Epithelial cell of esophagus (primary cell): ENCODE measurements around the gene HK1.

ENCODE experiments used
- DNase-seq: peaks from one replicate; pipeline ENCODE4 v3.0.0; 2010; ENCODE audit warnings: low read depth
- H3K4me3 ChIP-seq: 2 replicates; pipeline ENCODE4 v1.5.1; 2011; ENCODE audit warnings: mild to moderate bottlenecking, low read length, control low read depth
- CTCF ChIP-seq: IDR thresholded peaks from 2 replicates; pipeline ENCODE4 v1.5.1; 2011; ENCODE audit warnings: low read depth, mild to moderate bottlenecking, low read length, control low read depth, inconsistent platforms; ENCODE audit not compliant: insufficient read depth; ENCODE audit errors: missing control alignments

Gene HK1

DNA sequence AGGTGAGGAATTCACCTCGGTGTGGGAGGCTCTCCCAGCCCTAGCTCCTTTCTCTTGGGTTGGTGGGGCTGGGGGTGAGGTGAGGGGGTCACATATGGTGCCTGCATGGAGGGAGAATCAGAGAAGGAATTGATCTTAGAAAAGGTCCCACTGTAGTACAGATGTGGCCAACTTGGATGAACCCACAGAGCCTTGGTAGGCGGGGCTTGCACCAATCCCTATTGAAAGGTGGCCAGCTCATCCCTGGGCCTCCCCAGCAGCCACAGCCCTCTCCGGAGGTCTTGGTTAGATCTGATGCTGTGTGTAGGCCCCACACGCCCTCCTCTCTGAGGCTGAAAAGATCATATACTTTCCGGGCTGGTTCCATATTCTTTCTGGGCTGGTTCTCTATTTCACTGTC lies 39.2 kb upstream of the HK1 start:
- TF ChIP-seq CTCF: no peak
- H3K4me3 ChIP-seq: no peak overlapping the region
- DNase-seq: no peak

DNA sequence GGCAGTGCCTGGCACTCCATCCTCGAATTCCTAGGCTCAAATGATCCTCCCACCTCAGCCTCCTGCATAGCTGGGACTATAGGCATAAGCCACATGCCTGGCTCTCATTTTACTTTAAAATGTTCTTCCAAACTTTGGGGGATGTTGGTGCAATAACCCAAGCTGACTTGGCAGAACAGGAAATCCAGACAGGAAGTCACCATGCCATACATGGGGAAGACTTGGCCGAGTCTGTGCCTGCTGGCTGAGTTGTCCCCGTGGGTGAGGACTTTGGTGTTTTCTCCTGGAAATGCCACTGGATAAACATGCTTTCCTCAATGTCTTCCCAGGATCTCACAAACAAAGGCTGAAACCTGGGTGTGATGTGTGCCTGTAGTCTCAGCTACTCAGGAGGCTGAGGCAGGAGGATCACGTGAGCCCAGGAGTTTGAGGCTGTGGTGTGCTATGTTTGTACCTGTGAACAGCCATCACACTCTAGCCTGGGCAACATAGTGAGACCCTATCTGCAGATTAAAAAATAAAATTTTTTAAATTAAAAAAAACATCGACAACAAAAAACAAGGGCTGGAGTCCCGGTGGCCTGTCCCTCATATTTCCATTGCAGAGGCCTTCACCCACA lies 38.4 kb upstream of the HK1 start:
- TF ChIP-seq CTCF: no peak
- H3K4me3 ChIP-seq: no peak overlapping the region
- no peak for DNase-seq

- TF ChIP-seq CTCF: no peak
- DNase-seq: no peak
- H3K4me3 ChIP-seq: no peak overlapping the region
These were observed 37.8 kb upstream of the HK1 start for GRCh38 chr10:69240455-69240854.

- no peak for DNase-seq
- no peak for TF ChIP-seq CTCF
- no peak overlapping the region for H3K4me3 ChIP-seq
These were observed 36.7 kb upstream of the HK1 start for GRCh38 chr10:69241575-69241974.

DNA sequence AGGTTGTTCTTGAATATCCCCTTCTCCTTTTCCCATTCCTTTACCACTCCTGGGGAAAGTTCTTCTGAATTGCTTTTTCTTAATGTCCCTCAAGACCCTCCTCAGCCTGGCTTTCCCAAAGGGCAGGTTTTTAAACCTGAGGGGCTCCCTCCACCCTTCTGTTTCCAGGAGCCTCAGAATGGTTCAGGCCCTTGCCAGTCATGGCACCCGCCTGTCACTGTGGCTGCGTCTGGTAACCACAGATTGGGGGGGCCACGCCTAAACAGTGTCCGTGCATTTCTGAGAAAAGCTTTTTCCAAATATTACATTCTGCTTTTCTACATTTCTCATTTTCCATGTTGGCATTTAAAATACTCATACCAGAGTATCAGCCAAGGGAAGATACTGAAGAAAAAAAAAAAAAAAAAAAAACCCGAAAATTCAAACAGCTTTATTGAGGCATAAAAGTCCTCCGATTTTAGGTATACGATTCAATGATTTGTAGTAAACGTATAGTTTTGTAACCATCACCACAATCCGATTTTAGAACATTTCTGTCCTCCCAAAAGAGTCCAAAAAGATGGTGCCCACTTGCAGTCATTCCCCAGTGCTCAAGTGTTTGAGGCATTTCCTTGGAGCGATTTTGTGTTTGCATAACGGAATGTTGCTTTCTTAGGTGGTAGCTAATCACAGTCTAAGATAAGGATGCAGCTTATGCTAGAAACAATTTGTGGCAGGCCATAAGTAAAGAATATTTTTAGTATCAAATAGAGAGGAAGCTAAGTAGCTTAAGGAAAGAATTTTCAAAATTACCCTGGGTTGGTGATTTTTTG lies 36.0 kb upstream of the HK1 start:
- no peak overlapping the region for H3K4me3 ChIP-seq
- no peak for TF ChIP-seq CTCF
- DNase-seq: no peak

DNA sequence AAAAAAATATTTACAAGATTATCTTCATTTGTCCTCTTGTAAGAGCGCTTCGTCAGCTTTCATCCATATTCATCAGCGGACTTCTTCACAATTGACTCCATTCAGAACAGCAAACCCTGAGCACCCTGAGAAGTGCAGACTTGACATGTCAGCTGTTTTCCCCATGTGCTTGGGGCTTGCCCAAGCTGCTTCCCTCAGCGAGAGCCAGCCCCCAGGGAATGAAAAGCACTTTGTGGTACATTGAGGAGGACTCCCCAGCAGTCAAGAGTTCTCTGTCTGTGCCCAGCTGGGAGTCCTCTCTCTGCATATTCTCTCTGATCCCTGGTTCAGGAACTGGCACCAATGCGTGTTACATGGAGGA lies 35.5 kb upstream of the HK1 start:
- no peak overlapping the region for H3K4me3 ChIP-seq
- no peak for DNase-seq
- no peak for TF ChIP-seq CTCF

- DNase-seq: no peak
- no peak for TF ChIP-seq CTCF
- no peak overlapping the region for H3K4me3 ChIP-seq
These were observed 34.5 kb upstream of the HK1 start for GRCh38 chr10:69243817-69244216.
